Measurements from ENCODE around the gene MICU2.

MICU2 gene

GRCh38 chr13:21541980-21542379 is 62.0 kb downstream of the MICU2 start:
- no peak for DNase-seq

GRCh38 chr13:21541271-21541670 is 62.7 kb downstream of the MICU2 start:
- no peak for DNase-seq

GRCh38 chr13:21539687-21540086 is 64.3 kb downstream of the MICU2 start:
- no peak for DNase-seq

- DNase-seq, result no peak
Observed at GRCh38 chr13:21538753-21539152, 65.2 kb downstream of the MICU2 start.

- no peak for DNase-seq
Observed at GRCh38 chr13:21538280-21538679, 65.7 kb downstream of the MICU2 start.

GRCh38 chr13:21537105-21537504 is 66.9 kb downstream of the MICU2 start:
- no peak for DNase-seq

- DNase-seq, result no peak
Observed at GRCh38 chr13:21534760-21535159, 69.2 kb downstream of the MICU2 start.

GRCh38 chr13:21531455-21531854 is 72.5 kb downstream of the MICU2 start:
- no peak for DNase-seq

- no peak for DNase-seq
Observed at GRCh38 chr13:21530656-21531055, 73.3 kb downstream of the MICU2 start.

GRCh38 chr13:21529146-21529893 is 74.7 kb downstream of the MICU2 start:
- no peak for DNase-seq

GRCh38 chr13:21528616-21529015 is 75.4 kb downstream of the MICU2 start:
- DNase-seq, result no peak

GRCh38 chr13:21526707-21527540 is 77.0 kb downstream of the MICU2 start:
- DNase-seq, result no peak

- no peak for DNase-seq
Observed at GRCh38 chr13:21522847-21523246, 81.1 kb downstream of the MICU2 start.

GRCh38 chr13:21522130-21522529 is 81.8 kb downstream of the MICU2 start:
- no peak for DNase-seq

GRCh38 chr13:21518617-21519144 is 85.3 kb downstream of the MICU2 start:
- DNase-seq, result no peak

GRCh38 chr13:21517576-21517975 is 86.4 kb downstream of the MICU2 start:
- DNase-seq, result no peak

GRCh38 chr13:21516805-21517204 is 87.2 kb downstream of the MICU2 start:
- no peak for DNase-seq

- DNase-seq, result no peak
Observed at GRCh38 chr13:21511849-21512248, 92.1 kb downstream of the MICU2 start.

- no peak for DNase-seq
Observed at GRCh38 chr13:21504379-21504778, 99.6 kb downstream of the MICU2 start.

GRCh38 chr13:21501686-21502085 is 102.3 kb downstream of the MICU2 start:
- no peak for DNase-seq

GRCh38 chr13:21486322-21486721 is 117.6 kb downstream of the MICU2 start:
- no peak for DNase-seq

- DNase-seq, result no peak
Observed at GRCh38 chr13:21483748-21484147, 120.2 kb downstream of the MICU2 start.

GRCh38 chr13:21481359-21481758 is 122.6 kb downstream of the MICU2 start:
- no peak for DNase-seq

Data from left hindlimb (tissue), 1 donor.